HepG2 (cell line): Measurements from ENCODE around the gene STC2. TPM values are rescaled to one million over a fixed set of nuclear protein-coding genes. Genes with fewer than 3 reads are reported as not detected.

Experiments used
- ADNP ChIP-seq: sonication (generic); formaldehyde crosslinking; IDR thresholded peaks from 2 replicates; pipeline ENCODE4 v1.4.0; 2020; ENCODE audit warnings: missing genetic modification reagents
- JARID2 ChIP-seq: sonication (generic); formaldehyde crosslinking; IDR thresholded peaks from 2 replicates; pipeline ENCODE4 v1.8.1; 2023; ENCODE audit warnings: missing genetic modification reagents, inconsistent platforms; ENCODE audit not compliant: insufficient replicate concordance
- MAZ ChIP-seq, 2 experiments: sonication (generic) in 1 of 2; formaldehyde crosslinking in 1 of 2; IDR thresholded peaks; 2 replicates each; pipeline versions ENCODE4 v1.5.0 to v1.6.1; 2012 to 2020; ENCODE audit warnings: low read depth in 2 of 2, mild to moderate bottlenecking in 2 of 2, borderline replicate concordance in 1 of 2, improper control_type of control experiment in 1 of 2, low read length in 1 of 2, missing genetic modification reagents in 1 of 2, moderate library complexity in 1 of 2
- MXD4 ChIP-seq: IDR thresholded peaks from 2 replicates; pipeline ENCODE4 v1.6.1; 2016; ENCODE audit warnings: mild to moderate bottlenecking, missing biosample characterization, missing genetic modification reagents
- NCOA5 ChIP-seq: sonication (generic); formaldehyde crosslinking; IDR thresholded peaks from 2 replicates; pipeline ENCODE4 v1.4.0; 2020; ENCODE audit warnings: missing genetic modification reagents
- NFAT5 ChIP-seq: sonication (generic); formaldehyde crosslinking; IDR thresholded peaks from 2 replicates; pipeline ENCODE4 v1.4.0; 2020; ENCODE audit warnings: missing genetic modification reagents
- REXO4 ChIP-seq: sonication (generic); formaldehyde crosslinking; IDR thresholded peaks from 2 replicates; pipeline ENCODE4 v1.8.0; 2022; ENCODE audit warnings: missing genetic modification reagents, mild to moderate bottlenecking, borderline replicate concordance
- SYNCRIP ChIP-seq: fragments of 200-400 bp; formaldehyde crosslinking; IDR thresholded peaks from 2 replicates; pipeline ENCODE4 v1.6.1; 2018; ENCODE audit warnings: mild to moderate bottlenecking, low read depth, low read length; ENCODE audit not compliant: insufficient read depth
- U2AF1 ChIP-seq: fragments of 200-400 bp; formaldehyde crosslinking; optimal IDR thresholded peaks from 2 replicates; pipeline ENCODE3; 2017; ENCODE audit warnings: mild to moderate bottlenecking, low read depth, low read length
- XBP1 ChIP-seq: sonication (generic); formaldehyde crosslinking; IDR thresholded peaks from 2 replicates; pipeline ENCODE4 v1.5.0; 2020; ENCODE audit warnings: missing genetic modification reagents
- YEATS4 ChIP-seq: sonication (generic); formaldehyde crosslinking; IDR thresholded peaks from 2 replicates; pipeline ENCODE4 v1.4.0; 2020; ENCODE audit warnings: missing genetic modification reagents, borderline replicate concordance
- ZNF17 ChIP-seq: sonication (generic); formaldehyde crosslinking; IDR thresholded peaks from 2 replicates; pipeline ENCODE4 v1.5.0; 2020; ENCODE audit warnings: mild to moderate bottlenecking, missing genetic modification reagents
- ZNF20 ChIP-seq: sonication (generic); formaldehyde crosslinking; IDR thresholded peaks from 2 replicates; pipeline ENCODE4 v1.4.0; 2020; ENCODE audit warnings: mild to moderate bottlenecking, moderate library complexity, missing genetic modification reagents
- ZNF446 ChIP-seq: sonication (generic); formaldehyde crosslinking; IDR thresholded peaks from 2 replicates; pipeline ENCODE4 v1.5.0; 2020; ENCODE audit warnings: mild to moderate bottlenecking, missing genetic modification reagents
- ZNF572 ChIP-seq: sonication (generic); formaldehyde crosslinking; IDR thresholded peaks from 2 replicates; pipeline ENCODE4 v1.5.1; 2020; ENCODE audit warnings: mild to moderate bottlenecking, missing genetic modification reagents
- ZNF75D ChIP-seq: sonication (generic); formaldehyde crosslinking; IDR thresholded peaks from 2 replicates; pipeline ENCODE4 v1.8.1; 2023; ENCODE audit warnings: missing genetic modification reagents, mild to moderate bottlenecking, borderline replicate concordance
- ZNF766 ChIP-seq: sonication (generic); formaldehyde crosslinking; IDR thresholded peaks from 2 replicates; pipeline ENCODE4 v1.5.0; 2020; ENCODE audit warnings: missing genetic modification reagents, borderline replicate concordance
- ZNF770 ChIP-seq: sonication (generic); formaldehyde crosslinking; IDR thresholded peaks from 2 replicates; pipeline ENCODE4 v1.5.0; 2020; ENCODE audit warnings: mild to moderate bottlenecking, missing genetic modification reagents
- ZNF816 ChIP-seq: sonication (generic); formaldehyde crosslinking; IDR thresholded peaks from 2 replicates; pipeline ENCODE4 v1.8.0; 2022; ENCODE audit warnings: missing genetic modification reagents, mild to moderate bottlenecking, borderline replicate concordance
- ZSCAN22 ChIP-seq: sonication (generic); formaldehyde crosslinking; IDR thresholded peaks from 2 replicates; pipeline ENCODE4 v1.4.0; 2020; ENCODE audit warnings: mild to moderate bottlenecking, missing genetic modification reagents
- polyA plus RNA-seq, 8 experiments: library from polyadenylated mRNA; depleted of rRNA in 3 of 8; stranded (reverse) in 7 of 8; unstranded in 1 of 8; fragments of >200 nt; fragmentation: Illumina TruSeq in 4 of 8; extraction: Trizol in 4 of 8; gene quantifications; 2 replicates each; pipeline versions ENCODE4 v1.2.1 to v1.2.3, GENCODE V29; 2011 to 2016; ENCODE audit warnings: low read depth in 4 of 8, missing spikeins in 1 of 8, mixed read lengths in 1 of 8; ENCODE audit not compliant: insufficient read depth in 1 of 8
- total RNA-seq, 5 experiments: library from RNA; depleted of rRNA; stranded (reverse); fragments of >200 nt; fragmentation: Illumina TruSeq; extraction: Trizol; gene quantifications; 2 replicates each; pipeline ENCODE4 v1.2.3, GENCODE V29; 2016; ENCODE audit warnings: low read depth in 1 of 5
- TF ChIP-seq, protein P1 (sequence below): sonication (generic); formaldehyde crosslinking; IDR thresholded peaks from 2 replicates; pipeline ENCODE4 v1.4.0; 2020; ENCODE audit warnings: missing genetic modification reagents, mild to moderate bottlenecking, borderline replicate concordance

Gene STC2
- total and polyA plus RNA-seq, 2 of the 13 experiments (the other 11 are each of a cell fraction or from before 2014, with no cell fraction given), result 27.1 to 69.2 TPM

- TF ChIP-seq XBP1 (CRISPR knock-in tag), result 0 out of 2 replicates have a peak, but pooled peaks have one; percentile 13
- no peak for TF ChIP-seq ZNF446 (CRISPR knock-in tag)
- no peak for TF ChIP-seq ADNP (CRISPR knock-in tag)
- TF ChIP-seq ZNF816, result no peak
- no peak for TF ChIP-seq YEATS4 (CRISPR knock-in tag)
- TF ChIP-seq ZNF75D (CRISPR knock-in tag), result no peak
- no peak for TF ChIP-seq JARID2 (CRISPR knock-in tag)
- TF ChIP-seq, protein P1, sequence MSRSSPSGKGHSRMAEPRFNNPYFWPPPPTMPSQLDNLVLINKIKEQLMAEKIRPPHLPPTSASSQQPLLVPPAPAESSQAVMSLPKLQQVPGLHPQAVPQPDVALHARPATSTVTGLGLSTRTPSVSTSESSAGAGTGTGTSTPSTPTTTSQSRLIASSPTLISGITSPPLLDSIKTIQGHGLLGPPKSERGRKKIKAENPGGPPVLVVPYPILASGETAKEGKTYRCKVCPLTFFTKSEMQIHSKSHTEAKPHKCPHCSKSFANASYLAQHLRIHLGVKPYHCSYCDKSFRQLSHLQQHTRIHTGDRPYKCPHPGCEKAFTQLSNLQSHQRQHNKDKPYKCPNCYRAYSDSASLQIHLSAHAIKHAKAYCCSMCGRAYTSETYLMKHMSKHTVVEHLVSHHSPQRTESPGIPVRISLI (CRISPR knock-in tag), result no peak
- TF ChIP-seq MXD4 (CRISPR knock-in tag), result no peak
- TF ChIP-seq ZNF17, result no peak
- TF ChIP-seq MAZ (IDR thresholded peaks at IDR 0.05; ENCODE audit: borderline replicate concordance, low read depth, low read length), result no peak
- no peak for TF ChIP-seq MAZ (CRISPR knock-in tag; IDR thresholded peaks at IDR 0.05; ENCODE audit: low read depth)
- no peak for TF ChIP-seq NCOA5 (CRISPR knock-in tag)
- TF ChIP-seq NFAT5 (CRISPR knock-in tag), result 0 out of 2 replicates have a peak, but pooled peaks have one; percentile 20
- TF ChIP-seq ZNF766, result no peak
- no peak for TF ChIP-seq REXO4 (CRISPR knock-in tag)
- no peak for TF ChIP-seq ZNF20 (CRISPR knock-in tag)
- no peak for TF ChIP-seq U2AF1
- TF ChIP-seq ZNF770 (CRISPR knock-in tag), result no peak
- no peak for TF ChIP-seq SYNCRIP
- TF ChIP-seq ZNF572 (CRISPR knock-in tag), result 0 out of 2 replicates have a peak, but pooled peaks have one; percentile 14
- TF ChIP-seq ZSCAN22 (CRISPR knock-in tag), result no peak
Observed at GRCh38 chr5:173327084-173327947, 898 bp downstream of the STC2 start (continued).
